GM12892 (cell line): ENCODE results near the gene BDKRB1.

ENCODE experiments used
- POLR2A ChIP-seq: IDR thresholded peaks from 2 replicates; pipeline ENCODE4 v1.6.1; 2011; ENCODE audit warnings: low read depth, low read length, control low read depth
- TAF1 ChIP-seq: IDR thresholded peaks from 2 replicates; pipeline ENCODE4 v1.6.1; 2011; ENCODE audit warnings: low read depth, mild to moderate bottlenecking, control low read depth, low read length, borderline replicate concordance

- TF ChIP-seq POLR2A: no peak
- no peak for TF ChIP-seq TAF1
Observed at GRCh38 chr14:96252999-96253539, 2.9 kb upstream of the BDKRB1 start.
